GM18505 (cell line): ENCODE data around the gene ZNF23.

Experiments used
- ATAC-seq: cut with Tn5 transposase; IDR thresholded peaks from one replicate; pipeline ENCODE4 v1.9.1; 2021; ENCODE audit not compliant: unreplicated experiment
- POLR2A ChIP-seq: IDR thresholded peaks from 4 replicates; pipeline ENCODE4 v1.6.1; 2011; ENCODE audit warnings: borderline replicate concordance; ENCODE audit not compliant: insufficient read depth, insufficient read length; ENCODE audit errors: extremely low read depth

The ZNF23 gene

GRCh38 chr16:71480956-71481355 lies 18.9 kb upstream of the ZNF23 start:
- no peak for ATAC-seq

GRCh38 chr16:71479420-71479819 lies 17.4 kb upstream of the ZNF23 start:
- no peak for TF ChIP-seq POLR2A
- ATAC-seq: no peak

More at GRCh38 chr16:71480956-71481355, 18.9 kb upstream of the ZNF23 start:
- no peak for TF ChIP-seq POLR2A

- ATAC-seq: no peak
Observed at GRCh38 chr16:71476457-71477124, 14.5 kb upstream of the ZNF23 start.

GRCh38 chr16:71474864-71475263 lies 12.8 kb upstream of the ZNF23 start:
- no peak for TF ChIP-seq POLR2A
- no peak for ATAC-seq

More at GRCh38 chr16:71476457-71477124, 14.5 kb upstream of the ZNF23 start:
- no peak for TF ChIP-seq POLR2A

- TF ChIP-seq POLR2A: no peak
- no peak for ATAC-seq
Observed at GRCh38 chr16:71473891-71474290, 11.8 kb upstream of the ZNF23 start.

GRCh38 chr16:71472931-71473330 lies 10.9 kb upstream of the ZNF23 start:
- no peak for TF ChIP-seq POLR2A
- ATAC-seq: no peak

GRCh38 chr16:71472051-71472450 lies 10.0 kb upstream of the ZNF23 start:
- no peak for TF ChIP-seq POLR2A

GRCh38 chr16:71467810-71468209 lies 5.8 kb upstream of the ZNF23 start:
- ATAC-seq: no peak
- TF ChIP-seq POLR2A: no peak

More at GRCh38 chr16:71472051-71472450, 10.0 kb upstream of the ZNF23 start:
- no peak for ATAC-seq

- no peak for ATAC-seq
- TF ChIP-seq POLR2A: no peak
Observed at GRCh38 chr16:71464231-71464630, 2.2 kb upstream of the ZNF23 start.

- no peak for ATAC-seq
- no peak for TF ChIP-seq POLR2A
Observed at GRCh38 chr16:71460941-71461340, 1.1 kb downstream of the ZNF23 start.

GRCh38 chr16:71460236-71460635 lies 1.8 kb downstream of the ZNF23 start:
- ATAC-seq: no peak
- no peak for TF ChIP-seq POLR2A

GRCh38 chr16:71459510-71459909 lies 2.5 kb downstream of the ZNF23 start:
- no peak for TF ChIP-seq POLR2A

GRCh38 chr16:71456801-71457200 lies 5.2 kb downstream of the ZNF23 start:
- no peak for TF ChIP-seq POLR2A
- no peak for ATAC-seq

More at GRCh38 chr16:71459510-71459909, 2.5 kb downstream of the ZNF23 start:
- ATAC-seq: no peak

- TF ChIP-seq POLR2A: no peak
Observed at GRCh38 chr16:71453036-71453435, 9.0 kb downstream of the ZNF23 start.

GRCh38 chr16:71449020-71449419 lies 13.0 kb downstream of the ZNF23 start:
- no peak for TF ChIP-seq POLR2A
- ATAC-seq: no peak

More at GRCh38 chr16:71453036-71453435, 9.0 kb downstream of the ZNF23 start:
- no peak for ATAC-seq

- ATAC-seq: no peak
- TF ChIP-seq POLR2A: no peak
Observed at GRCh38 chr16:71448274-71448866, 13.7 kb downstream of the ZNF23 start.
